ENCODE measurements around the gene OR8B8. TPM values are rescaled to one million over a fixed set of nuclear protein-coding genes. Genes with fewer than 3 reads are reported as not detected.

Gene OR8B8
- total and polyA plus RNA-seq, 2 donors (not counting 3 experiments of a cell fraction or from before 2014, with no cell fraction given) = not detected

DNA sequence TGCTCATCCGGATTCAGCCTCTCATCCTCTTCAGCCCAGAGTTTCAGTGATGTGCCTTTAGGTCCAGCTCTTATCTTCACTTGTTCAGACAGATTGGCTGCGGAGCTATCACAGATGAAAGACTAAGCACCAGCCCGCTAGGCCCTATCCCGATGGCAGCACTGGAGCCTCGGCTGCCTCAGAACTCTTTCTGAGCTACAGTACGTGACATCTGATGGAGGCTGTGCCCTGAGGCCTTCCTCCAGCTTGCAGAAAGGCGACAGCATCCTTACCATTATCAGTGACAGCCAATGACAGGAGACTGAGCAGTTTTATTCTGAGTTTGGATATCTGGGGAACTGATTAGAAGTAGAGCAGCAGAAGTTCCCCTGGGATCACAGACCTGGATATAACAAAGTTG is 4.0 kb downstream of the OR8B8 start:
- Histone ChIP-seq H2AFZ (ENCODE audit: low read depth, low read length) (no peak overlapping the region), H3K9me3 (replicated peaks; ENCODE audit: control insufficient read depth, insufficient read depth, low read length) (no peaks in the 10 kb centered on the region), H4K20me1 (replicated peaks; ENCODE audit: control insufficient read depth, extremely low read depth, insufficient read depth, low read length) (no peaks in the 10 kb centered on the region), H3K4me3 (replicated peaks in 1 of 3; ENCODE audit: insufficient read depth in 1 of 3, low read depth in 1 of 3, low read length in 3 of 3) (no peak overlapping the region), H3K36me3 (ENCODE audit: control insufficient read depth in 2 of 2, extremely low read depth in 1 of 2, insufficient read depth in 2 of 2, low read length in 2 of 2) (no peaks in the 10 kb centered on the region), H3K4me1 (ENCODE audit: control insufficient read depth, extremely low read depth, insufficient read depth, low read length) (no peaks in the 10 kb centered on the region), H3K27ac (ENCODE audit: insufficient read depth, low read depth, low read length) (no peak overlapping the region), H3K79me2 (ENCODE audit: control insufficient read depth, insufficient read depth, low read length) (no peaks in the 10 kb centered on the region), H3K9ac (replicated peaks; ENCODE audit: extremely low read depth, insufficient read depth, low read length) (no peak overlapping the region), H3K4me2 (ENCODE audit: insufficient read depth, low read length) (no peak overlapping the region), H3K9me1 (replicated peaks; ENCODE audit: control insufficient read depth, extremely low read depth, insufficient read depth, low read length) (no peaks in the 10 kb centered on the region), H3K27me3 (ENCODE audit: control insufficient read depth in 2 of 2, insufficient read depth in 2 of 2, low read length in 2 of 2) (no peaks in the 10 kb centered on the region)
- CTCF ChIA-PET = no interaction called here
- TF ChIP-seq, protein P1, sequence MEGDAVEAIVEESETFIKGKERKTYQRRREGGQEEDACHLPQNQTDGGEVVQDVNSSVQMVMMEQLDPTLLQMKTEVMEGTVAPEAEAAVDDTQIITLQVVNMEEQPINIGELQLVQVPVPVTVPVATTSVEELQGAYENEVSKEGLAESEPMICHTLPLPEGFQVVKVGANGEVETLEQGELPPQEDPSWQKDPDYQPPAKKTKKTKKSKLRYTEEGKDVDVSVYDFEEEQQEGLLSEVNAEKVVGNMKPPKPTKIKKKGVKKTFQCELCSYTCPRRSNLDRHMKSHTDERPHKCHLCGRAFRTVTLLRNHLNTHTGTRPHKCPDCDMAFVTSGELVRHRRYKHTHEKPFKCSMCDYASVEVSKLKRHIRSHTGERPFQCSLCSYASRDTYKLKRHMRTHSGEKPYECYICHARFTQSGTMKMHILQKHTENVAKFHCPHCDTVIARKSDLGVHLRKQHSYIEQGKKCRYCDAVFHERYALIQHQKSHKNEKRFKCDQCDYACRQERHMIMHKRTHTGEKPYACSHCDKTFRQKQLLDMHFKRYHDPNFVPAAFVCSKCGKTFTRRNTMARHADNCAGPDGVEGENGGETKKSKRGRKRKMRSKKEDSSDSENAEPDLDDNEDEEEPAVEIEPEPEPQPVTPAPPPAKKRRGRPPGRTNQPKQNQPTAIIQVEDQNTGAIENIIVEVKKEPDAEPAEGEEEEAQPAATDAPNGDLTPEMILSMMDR (IDR thresholded peaks at IDR 0.05; ENCODE audit: extremely low read depth in 1 of 2, insufficient read depth in 1 of 2, low read depth in 1 of 2, low read length in 2 of 2) = no peak
- TF ChIP-seq POLR2A (IDR thresholded peaks at IDR 0.05; ENCODE audit: low read depth, low read length) (no peak), GATA2 (IDR thresholded peaks at IDR 0.05; ENCODE audit: insufficient read depth, insufficient read length, low read depth, low read length) (no peak)
- intact Hi-C loops (cut with micrococcal nuclease) = no loop called here
- FAIRE-seq (no peak), DNase-seq (ENCODE audit: low read depth, low spot score) (no peak)
- BruUV-seq (replicated peaks) = no TSS peak
- dilution Hi-C loops (cut with MboI; ENCODE audit: extremely low pct_ligation_motif_present, low sequenced_read_pairs) = no loop called here
- POLR2A ChIA-PET = no interaction called here

DNA sequence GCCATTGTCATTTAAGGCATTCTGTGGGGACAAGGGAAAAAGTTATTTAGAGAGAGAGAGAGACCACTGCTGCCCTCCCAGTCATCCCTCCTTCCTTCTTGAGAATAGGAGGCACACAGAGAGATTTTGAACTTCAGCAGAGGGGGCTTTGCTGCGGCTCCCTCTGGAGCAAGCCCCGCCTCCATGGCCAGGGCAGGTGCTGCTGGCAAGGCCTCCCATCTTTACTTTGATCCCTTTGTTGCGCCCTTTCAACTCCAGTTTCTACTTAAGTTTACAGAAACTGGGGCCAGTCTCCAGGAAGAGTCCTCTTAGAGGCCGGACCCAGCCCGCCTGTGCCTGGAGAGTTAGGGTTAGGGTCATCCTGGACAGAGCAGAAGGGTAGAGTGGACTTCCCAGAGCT is 4.4 kb downstream of the OR8B8 start:
- ChIA-PET CTCF (no interaction called here), POLR2A (interaction anchor here (0.9 kb wide), 1 partner anchor 40 kb away, joined by 4 read pairs; no protein-coding TSS in a partner anchor)
- Histone ChIP-seq H3K36me3 (ENCODE audit: control insufficient read depth in 2 of 2, extremely low read depth in 1 of 2, insufficient read depth in 2 of 2, low read length in 2 of 2) (no peaks in the 10 kb centered on the region), H3K4me3 (replicated peaks in 1 of 3; ENCODE audit: insufficient read depth in 1 of 3, low read depth in 1 of 3, low read length in 3 of 3) (no peak overlapping the region), H3K27ac (ENCODE audit: insufficient read depth, low read depth, low read length) (no peak overlapping the region), H3K4me1 (ENCODE audit: control insufficient read depth, extremely low read depth, insufficient read depth, low read length) (no peaks in the 10 kb centered on the region), H2AFZ (ENCODE audit: low read depth, low read length) (no peak overlapping the region), H4K20me1 (replicated peaks; ENCODE audit: control insufficient read depth, extremely low read depth, insufficient read depth, low read length) (no peaks in the 10 kb centered on the region), H3K9me1 (replicated peaks; ENCODE audit: control insufficient read depth, extremely low read depth, insufficient read depth, low read length) (no peaks in the 10 kb centered on the region), H3K9ac (replicated peaks; ENCODE audit: extremely low read depth, insufficient read depth, low read length) (no peak overlapping the region), H3K27me3 (ENCODE audit: control insufficient read depth in 2 of 2, insufficient read depth in 2 of 2, low read length in 2 of 2) (no peaks in the 10 kb centered on the region), H3K4me2 (ENCODE audit: insufficient read depth, low read length) (no peak overlapping the region), H3K79me2 (ENCODE audit: control insufficient read depth, insufficient read depth, low read length) (no peaks in the 10 kb centered on the region), H3K9me3 (replicated peaks; ENCODE audit: control insufficient read depth, insufficient read depth, low read length) (no peaks in the 10 kb centered on the region)
- intact Hi-C loops (cut with micrococcal nuclease) (no loop called here), dilution Hi-C loops (cut with MboI; ENCODE audit: extremely low pct_ligation_motif_present, low sequenced_read_pairs) (no loop called here)
- no TSS peak for BruUV-seq (replicated peaks)
- no peak for TF ChIP-seq FOS (IDR thresholded peaks at IDR 0.05; ENCODE audit: borderline replicate concordance, insufficient read depth, low read length)
- TF ChIP-seq EZH2 (IDR thresholded peaks at IDR 0.05; ENCODE audit: borderline replicate concordance, low read depth, low read length, severe bottlenecking) = no peak
- no peak for TF ChIP-seq POLR2A (IDR thresholded peaks at IDR 0.05; ENCODE audit: low read depth, low read length)
- TF ChIP-seq POLR2AphosphoS5 (IDR thresholded peaks at IDR 0.05; ENCODE audit: insufficient read depth, low read depth, low read length) = no peak
- TF ChIP-seq JUN (IDR thresholded peaks at IDR 0.05; ENCODE audit: borderline replicate concordance, insufficient read depth, insufficient read length, low read depth) = no peak
- TF ChIP-seq, protein P2, sequence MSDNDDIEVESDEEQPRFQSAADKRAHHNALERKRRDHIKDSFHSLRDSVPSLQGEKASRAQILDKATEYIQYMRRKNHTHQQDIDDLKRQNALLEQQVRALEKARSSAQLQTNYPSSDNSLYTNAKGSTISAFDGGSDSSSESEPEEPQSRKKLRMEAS (IDR thresholded peaks at IDR 0.05; ENCODE audit: insufficient read depth, insufficient read length) = no peak
- no peak for TF ChIP-seq GATA2 (IDR thresholded peaks at IDR 0.05; ENCODE audit: insufficient read depth, insufficient read length, low read depth, low read length)
- DNase-seq (ENCODE audit: low read depth, low spot score) (no peak), FAIRE-seq (no peak)

Measured in endothelial cell of umbilical vein (primary cell).